ENCODE results near the gene SORL1-AS1.

Gene SORL1-AS1

DNA sequence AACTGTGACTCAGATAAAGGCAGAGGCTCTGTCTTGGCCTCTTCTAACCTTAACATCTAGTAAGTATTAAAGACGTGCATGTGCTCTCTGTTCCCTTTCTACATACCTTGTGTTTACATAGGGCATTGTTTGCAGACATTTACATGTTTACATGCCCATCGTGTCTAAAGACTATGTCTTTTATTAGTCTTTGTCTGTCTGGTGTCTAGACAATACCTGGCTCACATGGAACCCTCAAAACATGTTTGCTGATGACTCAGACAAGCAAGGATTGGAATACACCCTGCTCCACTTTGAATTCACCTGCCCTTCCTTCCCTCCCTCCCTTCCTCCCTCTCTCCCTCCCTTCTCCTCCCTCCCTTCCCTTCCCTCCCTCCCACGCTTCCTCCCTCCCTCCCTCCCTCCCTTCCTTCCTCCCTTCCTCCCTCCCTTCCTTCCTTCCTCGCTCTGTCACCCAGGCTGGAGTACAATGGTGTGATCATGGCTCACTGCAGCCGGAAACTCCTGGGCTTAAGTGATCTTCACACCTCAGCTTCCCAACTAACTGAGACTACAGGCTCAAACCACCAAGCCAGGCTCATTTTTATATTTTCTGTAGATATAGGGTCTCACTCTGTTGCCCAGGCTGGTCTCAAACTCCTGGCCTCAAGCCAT is 23.7 kb upstream of the SORL1-AS1 start:
- ATAC-seq = no peak
- H3K4me1 Mint-ChIP-seq = peaks cover 72% of the 10 kb centered on the region
- peaks cover 11% of the 10 kb centered on the region; the same call in 1 of the 2 replicates for H3K36me3 Mint-ChIP-seq
- H3K27ac Mint-ChIP-seq = peak overlapping the region; percentile 39; the same call in 1 of the 2 replicates
- no peak overlapping the region for H3K4me3 Mint-ChIP-seq
- DNase-seq (ENCODE audit: low spot score) = no peak
- ChIA-PET POLR2A (no interaction called here), CTCF (interaction anchor here (1.0 to 1.4 kb wide), 2 partner anchors 10 to 25 kb away, joined by 4 to 6 read pairs; no protein-coding TSS in a partner anchor)
- H3K27me3 Mint-ChIP-seq (ENCODE audit: low read depth) = no peaks in the 10 kb centered on the region
- no peaks in the 10 kb centered on the region for H3K9me3 Mint-ChIP-seq
- TF ChIP-seq PRRX2 (CRISPR knock-in tag; IDR thresholded peaks at IDR 0.05) (no peak), TEAD4 (CRISPR knock-in tag; IDR thresholded peaks at IDR 0.05) (no peak), IRF1 (CRISPR knock-in tag; IDR thresholded peaks at IDR 0.05) (no peak), ATF2 (CRISPR knock-in tag; IDR thresholded peaks at IDR 0.05; ENCODE audit: borderline replicate concordance, low read depth) (no peak), FOXK1 (CRISPR knock-in tag; IDR thresholded peaks at IDR 0.05) (no peak), ZSCAN18 (CRISPR knock-in tag; IDR thresholded peaks at IDR 0.05) (no peak), ZNF317 (CRISPR knock-in tag; IDR thresholded peaks at IDR 0.05; ENCODE audit: borderline replicate concordance, low read depth) (no peak), RELA (CRISPR knock-in tag; IDR thresholded peaks at IDR 0.05; ENCODE audit: borderline replicate concordance) (no peak), ZNF219 (CRISPR knock-in tag; IDR thresholded peaks at IDR 0.05; ENCODE audit: borderline replicate concordance) (no peak), IRF2 (CRISPR knock-in tag; IDR thresholded peaks at IDR 0.05; ENCODE audit: borderline replicate concordance, low read depth) (no peak), NFE2L1 (CRISPR knock-in tag; IDR thresholded peaks at IDR 0.05) (no peak), PRDM15 (CRISPR knock-in tag; IDR thresholded peaks at IDR 0.05) (no peak)
- TF ChIP-seq, protein P1, sequence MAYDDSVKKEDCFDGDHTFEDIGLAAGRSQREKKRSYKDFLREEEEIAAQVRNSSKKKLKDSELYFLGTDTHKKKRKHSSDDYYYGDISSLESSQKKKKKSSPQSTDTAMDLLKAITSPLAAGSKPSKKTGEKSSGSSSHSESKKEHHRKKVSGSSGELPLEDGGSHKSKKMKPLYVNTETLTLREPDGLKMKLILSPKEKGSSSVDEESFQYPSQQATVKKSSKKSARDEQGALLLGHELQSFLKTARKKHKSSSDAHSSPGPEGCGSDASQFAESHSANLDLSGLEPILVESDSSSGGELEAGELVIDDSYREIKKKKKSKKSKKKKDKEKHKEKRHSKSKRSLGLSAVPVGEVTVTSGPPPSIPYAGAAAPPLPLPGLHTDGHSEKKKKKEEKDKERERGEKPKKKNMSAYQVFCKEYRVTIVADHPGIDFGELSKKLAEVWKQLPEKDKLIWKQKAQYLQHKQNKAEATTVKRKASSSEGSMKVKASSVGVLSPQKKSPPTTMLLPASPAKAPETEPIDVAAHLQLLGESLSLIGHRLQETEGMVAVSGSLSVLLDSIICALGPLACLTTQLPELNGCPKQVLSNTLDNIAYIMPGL (CRISPR knock-in tag; IDR thresholded peaks at IDR 0.05) = no peak
- TF ChIP-seq, protein P2, sequence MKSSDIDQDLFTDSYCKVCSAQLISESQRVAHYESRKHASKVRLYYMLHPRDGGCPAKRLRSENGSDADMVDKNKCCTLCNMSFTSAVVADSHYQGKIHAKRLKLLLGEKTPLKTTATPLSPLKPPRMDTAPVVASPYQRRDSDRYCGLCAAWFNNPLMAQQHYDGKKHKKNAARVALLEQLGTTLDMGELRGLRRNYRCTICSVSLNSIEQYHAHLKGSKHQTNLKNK (CRISPR knock-in tag; IDR thresholded peaks at IDR 0.05) = no peak

- Mint-ChIP-seq H3K4me3 (no peak overlapping the region), H3K36me3 (peaks cover 21% of the 10 kb centered on the region), H3K4me1 (peaks cover 68% of the 10 kb centered on the region), H3K27ac (no peak overlapping the region; the same call in 1 of the 2 replicates), H3K9me3 (no peaks in the 10 kb centered on the region), H3K27me3 (ENCODE audit: low read depth) (no peaks in the 10 kb centered on the region)
- POLR2A ChIA-PET = no interaction called here
- CTCF ChIA-PET = no interaction called here
- DNase-seq (ENCODE audit: low spot score) (no peak), ATAC-seq (no peak)
- TF ChIP-seq SMAD3 (CRISPR knock-in tag; IDR thresholded peaks at IDR 0.05; ENCODE audit: borderline replicate concordance) (no peak), ATF6 (CRISPR knock-in tag; IDR thresholded peaks at IDR 0.05) (no peak), SOX15 (CRISPR knock-in tag; IDR thresholded peaks at IDR 0.05) (no peak)
- TF ChIP-seq, protein P1 (CRISPR knock-in tag; IDR thresholded peaks at IDR 0.05) = no peak
- TF ChIP-seq, protein P3, sequence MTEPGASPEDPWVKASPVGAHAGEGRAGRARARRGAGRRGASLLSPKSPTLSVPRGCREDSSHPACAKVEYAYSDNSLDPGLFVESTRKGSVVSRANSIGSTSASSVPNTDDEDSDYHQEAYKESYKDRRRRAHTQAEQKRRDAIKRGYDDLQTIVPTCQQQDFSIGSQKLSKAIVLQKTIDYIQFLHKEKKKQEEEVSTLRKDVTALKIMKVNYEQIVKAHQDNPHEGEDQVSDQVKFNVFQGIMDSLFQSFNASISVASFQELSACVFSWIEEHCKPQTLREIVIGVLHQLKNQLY (CRISPR knock-in tag; IDR thresholded peaks at IDR 0.05) = no peak
Measured at GRCh38 chr11:121474680-121475079, 21.9 kb upstream of the SORL1-AS1 start.

All from WTC11 (cell line).